K562 (cell line): Measurements from ENCODE around the gene AAGAB.

Source experiments
- CBX5 ChIP-seq: IDR thresholded peaks from 2 replicates; pipeline ENCODE4 v1.6.1; 2014; ENCODE audit warnings: low read depth, borderline replicate concordance
- GABPB1 ChIP-seq: sonication (generic); formaldehyde crosslinking; IDR thresholded peaks from 2 replicates; pipeline ENCODE4 v1.8.0; 2022; ENCODE audit warnings: mild to moderate bottlenecking, missing genetic modification reagents
- MAFK ChIP-seq: IDR thresholded peaks from 2 replicates; pipeline ENCODE4 v1.6.1; 2011; ENCODE audit warnings: low read length, improper control_type of control experiment
- ZKSCAN3 ChIP-seq: fragments of 250-450 bp; sonication (Bioruptor Pico); IDR thresholded peaks from 2 replicates; pipeline ENCODE4 v1.4.0; 2020
- ZNF3 ChIP-seq: fragments of 250-450 bp; sonication (Bioruptor Pico); IDR thresholded peaks from 2 replicates; pipeline ENCODE4 v1.5.0; 2021; ENCODE audit warnings: mild to moderate bottlenecking, moderate library complexity

DNA sequence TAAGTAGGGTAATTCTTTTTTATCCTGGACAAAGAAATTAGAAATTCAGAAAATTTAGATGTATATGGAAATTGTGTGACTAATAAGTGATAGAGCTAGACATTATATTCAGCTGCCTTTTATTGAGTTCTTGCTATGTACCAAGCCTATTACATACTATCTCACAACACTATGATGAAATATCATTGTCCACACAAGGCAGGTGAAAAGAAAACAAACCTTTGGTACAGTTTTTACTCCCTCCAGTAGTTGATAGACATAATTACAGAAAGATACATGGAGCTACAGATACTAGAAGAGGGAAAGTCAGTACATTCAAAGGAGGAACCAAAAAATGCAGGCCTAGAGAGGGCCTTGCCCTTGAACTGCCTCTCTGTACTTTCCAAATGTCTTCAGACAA, 4.9 kb upstream of the AAGAB start:
- TF ChIP-seq ZNF3 (CRISPR knock-in tag) (no peak), CBX5 (no peak), GABPB1 (no peak), MAFK (no peak), ZKSCAN3 (CRISPR knock-in tag) (no peak)
